Aorta (tissue), 5 donors: Measurements from ENCODE around the gene TEAD1. TPM values are rescaled to one million over a fixed set of nuclear protein-coding genes. Genes with fewer than 3 reads are reported as not detected.

ENCODE experiments used
- ATAC-seq: fragments of 200-7000 bp; cut with Tn5 transposase; one replicate; pipeline ENCODE4 v1.9.1; 2022; ENCODE audit warnings: moderate library complexity; ENCODE audit not compliant: low FRiP score
- DNase-seq, 2 donors: peaks; one replicate each; pipeline ENCODE4 v3.0.0-alpha.2; 2020
- H3K27ac ChIP-seq, 2 donors: one replicate each; pipeline ENCODE4 v1.5.1; 2013; ENCODE audit warnings: low read length in 2 of 2, mild to moderate bottlenecking in 2 of 2, moderate library complexity in 2 of 2, control low read depth in 1 of 2, inconsistent platforms in 1 of 2, low read depth in 1 of 2
- H3K27me3 ChIP-seq, 2 donors: one replicate each; pipeline ENCODE4 v1.6.1; 2013; ENCODE audit warnings: control low read depth in 1 of 2, low read length in 1 of 2, mild to moderate bottlenecking in 1 of 2, moderate library complexity in 1 of 2; ENCODE audit not compliant: insufficient read depth in 2 of 2, control insufficient read depth in 1 of 2
- H3K36me3 ChIP-seq, 2 donors: one replicate each; pipeline ENCODE4 v1.6.1; 2013; ENCODE audit warnings: control low read depth in 1 of 2, low read length in 1 of 2, mild to moderate bottlenecking in 1 of 2; ENCODE audit not compliant: insufficient read depth in 2 of 2, control insufficient read depth in 1 of 2
- H3K4me1 ChIP-seq, 2 donors: one replicate each; pipeline ENCODE4 v1.6.1; 2013; ENCODE audit warnings: low read length in 2 of 2, control low read depth in 1 of 2, mild to moderate bottlenecking in 1 of 2, moderate library complexity in 1 of 2; ENCODE audit not compliant: insufficient read depth in 2 of 2, control insufficient read depth in 1 of 2
- H3K4me3 ChIP-seq, 2 donors: one replicate each; pipeline ENCODE4 v1.5.1; 2013; ENCODE audit warnings: low read length in 2 of 2, control low read depth in 1 of 2, mild to moderate bottlenecking in 1 of 2
- H3K9me3 ChIP-seq: one replicate; pipeline ENCODE4 v1.6.1; 2013; ENCODE audit warnings: mild to moderate bottlenecking, low read length; ENCODE audit not compliant: control insufficient read depth
- WGBS, 2 donors: extraction: QIAGEN DNeasy Blood & Tissue Kit; methylation state at CpG; one replicate each; pipeline ENCODE4 v1.1.7; 2013; 5-methylcytosine and 5-hydroxymethylcytosine counted together
- intact Hi-C, 2 donors: fragments of 100-400 bp; cut with DNase I; formaldehyde crosslinking; loops; one replicate each; pipeline versions ENCODE4 v1.14.2 to v1.15.0; 2022
- polyA plus RNA-seq, 2 donors: library from polyadenylated mRNA; stranded (reverse); fragments of 200-250 nt; gene quantifications; one replicate each; pipeline ENCODE4 v1.2.3, GENCODE V29; 2013
- total RNA-seq, 2 donors: library from RNA; stranded (reverse); fragmentation: NEBNext Ultra II Directional; extraction: Animal tissue kit (Norgen Biotek cat#: 25700); gene quantifications; one replicate each; pipeline ENCODE4 v1.2.1, GENCODE V29; 2021
- donor health status: healthy with polysubstance abuse.
- donor health status: Bipolar disorder and iron deficiency.
- donor health status: DM: no; HTN: no; CAD: no.
- donor health status: DM: no; HTN: no; CAD: no.
- donor health status: DM: yes; HTN: yes; CAD: no.

TEAD1 gene
- total and polyA plus RNA-seq, 4 donors, result 10.8 to 64.9 (median 34.3) TPM

DNA sequence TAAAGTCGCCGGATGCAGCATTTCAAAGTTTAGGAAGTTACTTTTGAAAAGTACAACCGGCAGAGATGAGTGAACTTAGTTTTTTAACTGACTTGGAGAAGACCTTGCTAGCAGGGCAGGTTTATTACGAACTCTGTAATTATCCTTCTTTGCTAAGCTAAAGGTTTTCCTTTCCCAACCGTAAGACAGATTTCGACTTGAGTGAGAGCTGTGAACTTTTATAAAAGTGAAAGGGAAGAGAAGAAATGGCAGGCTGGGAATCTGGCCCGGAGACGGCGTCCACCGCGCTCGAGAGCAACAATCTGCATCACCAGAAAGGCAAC is 659 bp upstream of the TEAD1 start:
- H3K4me3 ChIP-seq, result peak overlapping the region; percentile 3 to 38
- H3K4me1 ChIP-seq, result peaks cover 0 to 2% of the 10 kb centered on the region in 2 donors
- H3K36me3 ChIP-seq, result no peaks in the 10 kb centered on the region
- no peak for DNase-seq
- intact Hi-C loops, result loop anchor here (10.0 kb wide), 2 partner anchors 121 to 221 kb away; no protein-coding TSS in a partner anchor
- peak overlapping the region; percentile 39 to 71 for H3K27ac ChIP-seq
- no peak for ATAC-seq
- 1% methylated on average over 12 of the region's 12 CpGs for WGBS, 2 donors
- H3K9me3 ChIP-seq, result no peaks in the 10 kb centered on the region
- no peaks in the 10 kb centered on the region for H3K27me3 ChIP-seq

DNA sequence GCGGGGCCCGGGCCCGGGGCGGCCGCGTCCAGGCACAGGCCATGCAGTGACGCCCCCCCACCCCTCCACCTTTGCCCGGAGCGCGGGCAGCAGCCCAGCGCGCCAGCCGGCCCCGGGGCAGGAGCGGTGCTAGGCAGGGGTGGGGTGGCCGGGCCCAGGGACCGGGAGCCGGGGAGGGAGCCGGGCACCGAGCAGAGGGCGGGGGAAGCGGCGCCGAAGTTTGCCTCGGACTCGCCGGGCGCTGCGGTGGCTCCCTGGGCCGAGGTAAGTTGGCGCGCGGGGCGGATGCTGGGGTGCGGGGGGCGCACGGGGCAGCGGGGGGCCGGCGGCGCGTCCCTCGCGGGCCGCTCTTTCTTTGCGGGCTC is 332 bp downstream of the TEAD1 start:
- Histone ChIP-seq H3K36me3 (no peaks in the 10 kb centered on the region), H3K27ac (peak overlapping the region in 1 of 2 donors; percentile 82), H3K4me1 (peaks cover 0 to 2% of the 10 kb centered on the region in 2 donors), H3K9me3 (no peaks in the 10 kb centered on the region), H3K27me3 (no peaks in the 10 kb centered on the region), H3K4me3 (peak overlapping the region; percentile 92 to 99)
- peak; percentile 44 for ATAC-seq
- no peak for DNase-seq
- 0 to 1% methylated on average over 14 to 46 of the region's 46 CpGs for WGBS, 2 donors
- intact Hi-C loops, result loop anchor here (2.0 to 10.0 kb wide), 4 partner anchors 18 to 220 kb away; no protein-coding TSS in a partner anchor

DNA sequence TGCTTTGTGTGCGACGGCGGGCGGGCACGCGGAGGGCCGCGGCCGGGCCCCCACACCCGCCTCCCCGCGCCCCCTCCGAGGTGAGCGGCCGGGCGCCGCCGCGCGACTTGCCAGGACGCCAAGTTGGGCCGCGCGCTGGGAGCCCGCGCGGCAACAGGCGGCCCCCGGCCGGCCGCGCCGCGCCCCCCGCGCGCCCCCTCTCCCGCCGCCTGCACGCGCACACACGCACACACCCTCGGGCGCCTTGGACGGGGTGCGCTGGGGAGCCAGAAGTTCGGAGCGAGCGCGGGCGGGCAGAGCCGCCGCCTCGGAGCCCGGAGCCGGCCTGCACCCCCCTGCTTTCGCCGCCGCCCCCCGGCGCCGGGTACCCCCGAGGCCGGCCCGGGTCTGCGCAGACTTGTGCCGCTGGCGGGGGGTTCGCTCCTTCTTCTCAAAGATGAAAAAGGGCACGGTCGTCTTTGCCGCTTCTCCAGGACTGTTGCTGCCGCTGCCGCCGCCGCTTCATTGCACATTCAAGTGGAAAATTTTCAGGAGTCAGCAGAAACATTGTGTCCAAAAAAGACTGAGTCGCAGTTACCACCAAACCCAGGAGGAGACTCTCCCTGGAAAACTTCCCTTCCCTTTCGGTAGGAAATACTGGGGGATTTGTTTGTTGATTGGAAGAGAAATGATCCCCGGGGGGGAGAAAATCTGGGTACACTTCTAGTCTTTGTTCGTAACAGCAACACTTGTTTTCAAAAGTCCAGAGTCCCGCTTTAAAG is 895 bp downstream of the TEAD1 start:
- DNase-seq (peak; percentile 59 to 76), ATAC-seq (no peak)
- 1 to 2% methylated on average over 25 to 81 of the region's 81 CpGs for WGBS, 2 donors
- Histone ChIP-seq H3K4me3 (peak overlapping the region; percentile 92 to 99), H3K27me3 (no peaks in the 10 kb centered on the region), H3K36me3 (no peaks in the 10 kb centered on the region), H3K4me1 (peaks cover 0 to 2% of the 10 kb centered on the region in 2 donors), H3K9me3 (no peaks in the 10 kb centered on the region), H3K27ac (peak overlapping the region; percentile 15 to 88)
- intact Hi-C loops, result loop anchor here (2.0 to 10.0 kb wide), 4 partner anchors 18 to 220 kb away; no protein-coding TSS in a partner anchor

DNA sequence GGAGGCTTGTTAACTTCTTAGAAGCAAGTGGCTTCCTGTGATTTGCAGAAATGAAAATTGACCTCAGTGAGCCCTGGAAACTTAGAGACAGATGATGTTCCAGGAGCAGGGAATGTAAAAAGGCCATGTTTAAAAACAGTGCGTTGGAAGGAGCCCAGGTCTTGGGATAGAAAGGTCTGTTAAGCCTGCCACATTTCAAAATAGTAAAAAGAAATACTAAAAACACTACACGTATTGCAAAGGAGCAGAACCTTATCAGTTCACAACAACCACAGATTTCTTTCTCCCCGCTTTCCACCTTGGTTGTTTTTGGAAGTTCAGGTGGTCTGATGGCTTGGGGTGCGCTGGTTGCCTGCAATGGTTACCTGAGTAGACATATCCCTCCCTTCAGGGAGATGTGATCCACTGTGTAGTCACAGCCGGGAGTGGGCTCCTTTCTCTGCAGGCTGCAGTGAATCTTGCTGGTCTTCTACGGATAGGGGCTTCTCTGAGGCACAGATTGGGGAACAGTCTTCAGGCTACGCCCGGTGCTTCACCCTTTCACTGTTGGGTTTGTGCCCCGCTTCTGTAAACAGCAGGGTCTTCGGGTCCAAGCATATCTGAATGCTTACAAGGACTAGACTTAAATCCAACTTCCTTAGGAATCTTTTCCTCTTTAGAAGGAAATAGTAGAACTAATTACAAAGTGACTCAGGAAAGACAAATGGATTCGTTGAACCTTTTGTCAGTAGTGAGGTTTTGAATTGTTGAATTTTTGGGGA is 1.9 kb downstream of the TEAD1 start:
- peak overlapping the region in 1 of 2 donors; percentile 34 for H3K27ac ChIP-seq
- DNase-seq (no peak), ATAC-seq (no peak)
- H3K36me3 ChIP-seq, result no peaks in the 10 kb centered on the region
- H3K9me3 ChIP-seq, result no peaks in the 10 kb centered on the region
- 5 to 6% methylated on average over 11 of the region's 11 CpGs for WGBS, 2 donors
- intact Hi-C loops, result loop anchor here (2.0 to 10.0 kb wide), 4 partner anchors 17 to 219 kb away; no protein-coding TSS in a partner anchor
- peak overlapping the region; percentile 24 to 55 for H3K4me3 ChIP-seq
- H3K4me1 ChIP-seq, result peaks cover 0 to 2% of the 10 kb centered on the region in 2 donors
- H3K27me3 ChIP-seq, result no peaks in the 10 kb centered on the region

DNA sequence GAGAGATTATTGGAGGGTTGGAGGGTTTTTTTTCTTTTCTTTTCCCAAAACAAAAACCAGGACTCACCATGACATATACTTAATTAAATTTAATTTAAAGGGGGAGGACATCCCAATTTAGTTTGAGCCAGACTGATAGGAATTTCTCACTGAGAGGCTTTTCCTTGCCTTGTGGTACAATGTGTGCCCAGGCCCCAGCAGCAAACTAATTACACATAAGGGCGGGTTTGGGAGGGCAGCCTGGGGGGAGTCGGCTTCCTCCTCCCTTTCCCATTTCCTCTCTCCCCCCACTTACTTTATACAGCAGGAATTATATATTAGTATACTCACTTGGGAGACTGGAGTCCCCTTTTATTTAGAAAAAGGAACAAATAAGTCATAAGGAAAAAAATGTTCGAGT is 2.9 kb downstream of the TEAD1 start:
- peaks cover 0 to 2% of the 10 kb centered on the region in 2 donors for H3K4me1 ChIP-seq
- H3K27me3 ChIP-seq, result no peaks in the 10 kb centered on the region
- intact Hi-C loops, result loop anchor here (10.0 kb wide), 2 partner anchors 118 to 218 kb away; no protein-coding TSS in a partner anchor
- ATAC-seq, result no peak
- H3K36me3 ChIP-seq, result no peaks in the 10 kb centered on the region
- no peak for DNase-seq
- WGBS, 2 donors, result 35 to 38% methylated on average over 3 of the region's 3 CpGs
- no peaks in the 10 kb centered on the region for H3K9me3 ChIP-seq
- H3K4me3 ChIP-seq, result no peak overlapping the region
- H3K27ac ChIP-seq, result no peak overlapping the region

DNA sequence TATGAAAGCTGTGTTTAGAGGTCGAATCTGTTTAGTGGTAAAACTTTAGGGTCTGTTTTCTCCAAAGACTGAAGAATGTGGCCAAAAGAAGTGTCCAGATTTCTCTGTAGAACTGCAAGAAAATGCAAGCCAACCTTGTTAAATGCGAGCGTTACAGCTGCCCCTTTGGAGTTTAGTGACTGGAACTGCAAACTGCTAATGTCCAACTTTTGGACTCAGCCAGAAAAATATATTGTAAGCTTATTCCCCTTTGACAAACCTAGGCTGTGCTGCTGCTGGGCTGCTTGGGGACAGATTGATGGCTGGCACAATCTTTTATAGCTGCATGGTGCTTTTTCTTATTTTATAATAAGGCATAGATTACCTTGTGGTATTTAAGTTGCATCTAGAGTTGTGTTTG is 3.9 kb downstream of the TEAD1 start:
- ATAC-seq (no peak), DNase-seq (no peak)
- Histone ChIP-seq H3K27ac (no peak overlapping the region), H3K9me3 (no peaks in the 10 kb centered on the region), H3K36me3 (no peaks in the 10 kb centered on the region), H3K27me3 (no peaks in the 10 kb centered on the region), H3K4me3 (no peak overlapping the region), H3K4me1 (peaks cover 0 to 2% of the 10 kb centered on the region in 2 donors)
- 46 to 57% methylated on average over 3 of the region's 3 CpGs for WGBS, 2 donors
- intact Hi-C loops, result loop anchor here (10.0 kb wide), 2 partner anchors 117 to 217 kb away; no protein-coding TSS in a partner anchor

DNA sequence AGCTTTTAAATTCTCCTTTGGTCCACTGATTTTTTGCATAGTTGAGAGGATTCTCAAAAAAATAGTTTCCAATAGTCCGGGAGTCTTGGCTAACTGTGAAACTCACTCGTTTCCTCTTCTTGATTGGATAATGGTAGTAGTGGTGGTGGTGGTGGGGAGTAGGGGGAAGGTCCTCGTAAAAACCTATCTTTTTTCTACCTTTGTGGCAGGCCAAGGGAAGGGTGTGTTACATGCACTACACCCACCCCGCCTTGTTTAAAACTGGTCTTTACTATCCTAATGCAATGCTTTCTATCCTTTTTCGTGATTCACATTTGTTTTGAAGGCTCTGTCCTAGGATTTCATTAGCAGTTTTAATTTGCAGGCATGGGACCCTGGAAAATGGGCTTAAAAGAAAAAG is 4.8 kb downstream of the TEAD1 start:
- H3K36me3 ChIP-seq, result no peaks in the 10 kb centered on the region
- no peak for ATAC-seq
- H3K27ac ChIP-seq, result no peak overlapping the region
- WGBS, 2 donors, result 82 to 88% methylated on average over 5 of the region's 5 CpGs
- H3K9me3 ChIP-seq, result no peaks in the 10 kb centered on the region
- intact Hi-C loops, result loop anchor here (10.0 kb wide), 2 partner anchors 116 to 216 kb away; no protein-coding TSS in a partner anchor
- DNase-seq, result no peak
- no peak overlapping the region for H3K4me3 ChIP-seq
- H3K4me1 ChIP-seq, result peaks cover 0 to 2% of the 10 kb centered on the region in 2 donors
- no peaks in the 10 kb centered on the region for H3K27me3 ChIP-seq

DNA sequence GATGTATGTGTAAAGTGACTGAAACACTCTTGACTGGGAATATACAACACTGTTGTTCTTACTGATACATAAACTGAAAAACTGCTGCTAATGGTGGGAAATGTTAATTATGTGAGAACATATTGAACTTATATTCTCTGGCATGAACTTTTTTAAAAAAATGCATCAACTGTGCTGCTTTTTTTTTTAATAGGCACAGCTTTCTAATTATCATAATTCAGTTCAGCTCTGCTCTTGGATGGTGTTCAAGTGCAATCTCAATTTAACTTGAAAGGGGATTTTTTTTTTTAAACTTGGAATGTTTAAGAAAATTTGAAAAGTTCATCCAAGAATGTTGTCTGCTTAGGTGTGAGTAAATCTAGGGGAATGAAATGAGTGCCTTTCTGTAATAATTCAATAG is 5.2 kb downstream of the TEAD1 start:
- H3K36me3 ChIP-seq, result no peaks in the 10 kb centered on the region
- no peak overlapping the region for H3K4me3 ChIP-seq
- peaks cover 0 to 2% of the 10 kb centered on the region in 2 donors for H3K4me1 ChIP-seq
- ATAC-seq, result no peak
- no peaks in the 10 kb centered on the region for H3K9me3 ChIP-seq
- no peak for DNase-seq
- H3K27me3 ChIP-seq, result no peaks in the 10 kb centered on the region
- no peak overlapping the region for H3K27ac ChIP-seq
- intact Hi-C loops, result loop anchor here (10.0 kb wide), 2 partner anchors 115 to 215 kb away; no protein-coding TSS in a partner anchor
